OCI-LY1 (cell line): ENCODE measurements around the gene BMP7.

Experiments used
- CTCF ChIP-seq: fragments of 200-600 bp; sonication (generic), shearing (Covaris generic); IDR thresholded peaks from 2 replicates; pipeline ENCODE4 v1.5.1; 2017; ENCODE audit warnings: mild to moderate bottlenecking, antibody characterized with exemption, low read length, moderate library complexity, mixed read lengths
- EZH2 ChIP-seq: fragments of 200-600 bp; sonication (generic), shearing (Covaris generic); IDR thresholded peaks from 2 replicates; pipeline ENCODE4 v1.8.0; 2017; ENCODE audit warnings: borderline replicate concordance, mixed run types, mild to moderate bottlenecking, antibody characterized with exemption, low read length, moderate library complexity, mixed read lengths

GRCh38 chr20:57139342-57140093, 126.9 kb downstream of the BMP7 start:
- TF ChIP-seq CTCF: no peak
- TF ChIP-seq EZH2: no peak
